HUDEP-2 (cell line): ENCODE results near the gene TAF4B.
"Not testable (repeated sequence)": the region's sequence is repeated elsewhere in the genome, so short reads cannot be mapped to it uniquely, and the experiment has no call there.

ENCODE experiments used
- DNase-seq, 76 experiments: peaks; one replicate each; lab custom pipeline; 2025; ENCODE audit not compliant: unreplicated experiment in 76 of 76; lab: John Stamatoyannopoulos, UW

Gene TAF4B

DNA sequence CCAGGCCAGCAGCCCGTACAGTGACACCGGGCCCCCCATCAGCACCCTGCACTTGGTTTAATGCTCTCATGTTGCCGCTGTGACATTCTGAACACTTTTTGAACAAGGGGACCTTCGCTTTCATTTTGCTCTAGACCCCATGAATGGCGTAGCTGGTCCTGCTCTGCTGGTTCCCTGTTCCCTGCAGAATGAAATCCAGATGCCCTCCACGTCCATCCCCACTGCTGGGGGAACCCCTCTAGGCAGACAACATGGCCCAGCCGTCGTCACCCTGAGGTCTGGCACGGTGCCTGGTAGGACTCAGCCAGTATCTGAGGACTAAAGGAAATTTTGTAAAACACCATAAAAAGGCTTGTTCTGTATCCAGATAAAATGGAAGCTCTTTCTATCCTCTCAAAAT lies 193.5 kb downstream of the TAF4B start:
- DNase-seq: peak in 4 of 76 experiments; percentile 2 to 15 (median 3)

DNA sequence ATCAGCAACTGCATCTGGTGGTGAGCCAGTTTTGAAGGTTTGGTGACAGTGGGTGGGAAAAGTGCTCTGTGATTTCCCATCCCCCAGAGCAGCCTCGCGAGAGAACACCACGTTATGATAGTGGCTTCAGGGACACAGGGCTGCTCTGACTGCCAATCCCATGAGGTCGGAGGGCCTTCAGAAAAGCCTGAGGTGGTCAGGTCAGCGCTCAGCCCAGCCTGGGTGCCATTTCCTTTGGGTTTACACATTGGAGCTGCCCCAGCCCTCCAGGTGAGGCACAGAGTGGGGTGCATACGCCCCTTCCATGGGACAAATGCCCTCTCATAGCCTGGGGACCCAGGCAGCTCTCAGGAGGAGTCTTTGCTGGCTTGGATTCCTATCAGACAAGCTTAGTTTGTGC lies 195.3 kb downstream of the TAF4B start:
- DNase-seq: peak in 1 of 76 experiments; percentile 6

DNA sequence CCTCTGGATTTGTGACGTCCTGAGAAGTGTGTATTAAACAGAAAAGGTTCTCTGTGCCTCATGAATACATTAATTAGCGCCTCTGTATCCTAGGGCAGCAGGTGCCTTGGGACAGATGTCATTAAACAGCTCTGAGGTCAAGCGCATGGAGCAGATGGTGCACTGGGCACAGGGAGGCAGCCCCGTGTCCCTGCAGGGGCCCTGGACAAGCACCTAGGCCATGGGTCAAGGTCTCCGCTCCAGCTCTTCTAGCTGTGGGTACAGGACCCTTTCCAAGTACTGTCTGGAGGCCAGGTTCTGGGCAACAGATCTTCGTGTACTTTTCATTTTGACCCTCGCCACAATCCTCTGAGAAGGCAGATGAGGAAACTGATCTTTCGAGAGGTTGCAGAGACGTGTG lies 195.7 kb downstream of the TAF4B start:
- DNase-seq: no peak

DNA sequence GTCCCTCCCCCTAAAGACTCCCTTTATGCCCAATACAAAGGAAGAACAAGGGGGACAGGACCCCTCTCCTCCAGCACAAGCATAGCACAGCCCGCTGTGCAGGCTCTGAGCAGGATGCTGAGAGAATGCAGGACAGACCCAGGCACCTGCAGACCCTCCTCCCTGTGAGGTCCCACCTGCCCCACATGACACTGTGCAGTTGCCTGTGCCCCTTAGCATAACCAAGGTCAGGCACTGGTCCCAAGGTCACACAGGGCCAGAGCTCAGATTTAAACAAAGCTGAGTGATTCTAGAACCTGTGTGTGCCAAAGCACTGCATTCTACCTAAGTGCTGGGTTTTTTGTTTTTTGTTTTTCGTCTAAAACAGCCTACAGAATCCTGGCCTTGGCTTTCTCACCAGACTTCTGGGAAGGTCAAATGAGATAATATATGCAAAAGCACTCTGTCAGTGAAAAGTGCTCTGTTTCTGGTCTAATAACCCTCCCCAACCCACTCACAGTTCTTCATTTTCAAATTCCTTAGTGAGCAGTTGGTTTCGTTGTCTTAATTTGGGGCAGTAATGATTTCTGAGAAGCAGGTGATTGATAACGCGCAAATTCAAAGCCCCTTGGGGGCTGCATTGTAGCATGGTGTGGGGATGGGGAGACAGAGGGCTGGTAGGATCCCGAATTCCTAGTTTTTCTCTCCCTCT lies 196.4 kb downstream of the TAF4B start:
- DNase-seq: no peak

DNA sequence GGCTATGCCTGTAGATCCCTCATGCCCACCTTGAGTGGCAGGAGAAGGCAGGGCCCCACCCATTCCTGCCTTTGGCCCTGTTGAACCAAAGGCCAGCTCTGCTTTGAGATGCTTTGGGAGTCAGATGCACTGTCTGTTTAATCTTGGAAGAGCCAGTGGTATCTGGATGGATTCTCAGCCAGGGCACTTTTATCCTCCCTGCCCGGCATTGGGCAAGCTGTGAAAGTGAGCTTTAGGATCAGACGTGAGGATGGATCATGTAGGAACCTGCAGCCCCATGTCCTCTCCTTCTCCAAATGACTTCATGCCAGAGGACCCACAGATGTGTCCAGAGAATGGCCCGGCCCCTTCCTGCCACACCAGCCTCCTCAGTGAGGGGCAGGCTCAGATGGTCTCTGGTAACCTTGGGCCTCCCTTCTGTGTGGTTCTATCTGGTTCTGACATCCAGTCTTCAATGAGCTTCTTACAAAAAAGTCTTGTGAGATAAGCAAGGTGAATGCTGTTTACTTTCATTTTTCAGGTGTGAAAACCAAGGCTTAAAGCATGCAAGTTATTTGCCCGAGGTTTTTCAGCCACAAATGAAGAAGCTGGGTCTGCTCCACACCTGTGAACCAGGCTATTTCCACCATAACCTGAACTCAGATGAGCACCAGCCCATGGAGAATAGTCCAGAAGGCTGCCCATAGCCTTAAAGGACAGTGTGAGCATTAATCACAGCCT lies 198.3 kb downstream of the TAF4B start:
- DNase-seq: no peak

DNA sequence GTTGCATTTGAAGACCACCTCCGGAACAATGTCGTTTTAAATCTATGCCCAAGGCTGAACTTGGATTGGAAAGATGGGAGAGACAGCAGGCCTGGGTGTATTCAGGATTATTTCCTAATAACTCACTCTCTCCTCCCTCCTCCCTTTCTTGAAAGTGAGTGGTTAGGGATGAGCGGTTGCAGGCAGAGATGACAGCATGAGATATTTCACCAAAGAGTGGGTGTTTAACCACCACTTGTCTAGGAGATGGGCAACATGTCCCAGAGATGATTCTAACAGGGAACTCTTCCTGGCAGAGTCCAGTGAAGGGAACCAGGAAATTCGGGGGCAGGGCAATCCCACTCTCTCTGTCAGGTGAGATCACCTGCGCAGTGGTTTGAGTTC lies 198.9 kb downstream of the TAF4B start:
- DNase-seq: no peak

DNA sequence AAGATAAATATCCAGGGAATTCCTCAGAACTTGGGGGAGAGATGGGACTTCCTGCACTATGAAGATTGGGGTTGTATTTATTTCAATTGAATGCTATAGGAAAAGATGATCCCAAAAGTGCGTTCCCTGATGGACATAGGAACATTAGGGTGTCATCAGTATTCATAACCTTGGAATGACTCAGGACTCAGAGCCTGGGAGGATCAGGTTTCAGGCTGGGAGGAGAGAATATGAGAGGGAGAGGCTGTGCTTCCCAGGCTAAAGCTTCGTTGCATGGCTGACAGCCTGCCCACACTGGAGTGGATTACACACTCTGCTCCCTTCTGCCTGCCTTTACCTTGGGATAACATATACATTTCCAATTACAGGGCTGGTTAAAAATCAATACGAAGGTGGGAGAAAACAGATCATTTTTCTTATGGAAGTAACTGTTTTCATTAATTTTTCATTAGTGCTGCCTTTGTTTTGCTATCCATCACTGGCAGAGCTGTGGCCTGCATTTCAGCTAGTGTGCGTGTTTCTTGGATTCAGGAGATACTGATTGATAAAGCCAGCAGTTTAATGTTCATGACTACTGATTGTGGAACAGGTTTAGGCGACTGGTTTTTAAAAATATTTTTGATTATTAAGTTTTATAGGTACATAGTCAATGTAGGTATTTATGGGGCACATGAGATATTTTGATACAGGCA lies 203.4 kb downstream of the TAF4B start:
- DNase-seq: no peak

DNA sequence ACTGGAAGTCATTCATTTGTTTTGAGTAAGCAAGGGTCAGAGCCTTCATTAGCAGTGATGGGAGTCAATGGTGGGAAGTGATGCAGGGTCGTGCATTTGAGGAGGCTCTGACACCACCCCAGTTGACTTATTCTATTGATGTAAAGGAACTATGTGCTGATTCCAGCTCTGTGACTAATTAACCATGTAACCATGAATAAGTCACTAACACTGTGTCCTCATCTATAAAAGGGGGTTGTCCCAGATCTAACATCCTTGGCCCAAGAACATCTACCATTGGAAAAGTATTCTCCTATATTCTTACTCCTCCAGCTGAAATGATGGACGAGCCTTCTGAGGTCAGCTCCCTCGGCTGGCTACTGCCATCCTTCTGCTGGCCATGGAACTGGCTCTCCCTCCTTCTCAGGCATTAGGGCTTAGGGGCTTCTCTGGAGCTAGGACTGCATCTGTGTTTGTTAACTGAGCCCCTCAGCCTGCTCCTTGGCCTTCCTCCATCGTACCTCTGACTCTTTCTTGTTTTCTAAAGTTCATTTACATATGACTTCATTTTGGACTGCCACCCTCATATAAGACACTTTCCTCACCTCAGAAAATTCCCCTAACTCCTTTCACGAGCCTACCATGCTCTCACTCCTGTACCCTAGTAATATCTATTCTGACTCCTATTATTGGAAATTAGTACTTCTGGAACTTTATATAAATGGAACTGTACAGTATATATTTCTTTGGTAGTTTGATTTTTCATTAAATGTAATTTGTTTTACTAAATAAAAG lies 206.6 kb downstream of the TAF4B start:
- DNase-seq: no peak

DNA sequence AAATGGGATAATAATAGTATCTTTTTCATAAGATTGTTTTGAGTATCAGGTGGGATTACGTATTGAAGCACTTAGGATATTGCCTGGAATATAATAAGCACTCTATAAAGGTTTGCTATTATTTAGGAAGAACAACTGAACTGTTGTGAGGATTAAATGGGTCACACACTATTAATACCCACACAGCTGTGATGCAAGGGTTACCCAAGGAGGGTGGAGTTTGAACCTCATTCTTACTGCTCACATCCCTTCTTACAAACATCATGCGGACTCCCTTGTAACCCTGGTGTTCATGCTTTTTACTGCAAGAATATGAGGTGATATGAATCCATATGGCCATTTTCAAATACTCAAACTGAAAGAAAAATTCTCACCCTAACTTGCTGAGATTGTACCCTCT lies 208.6 kb downstream of the TAF4B start:
- no peak for DNase-seq

DNA sequence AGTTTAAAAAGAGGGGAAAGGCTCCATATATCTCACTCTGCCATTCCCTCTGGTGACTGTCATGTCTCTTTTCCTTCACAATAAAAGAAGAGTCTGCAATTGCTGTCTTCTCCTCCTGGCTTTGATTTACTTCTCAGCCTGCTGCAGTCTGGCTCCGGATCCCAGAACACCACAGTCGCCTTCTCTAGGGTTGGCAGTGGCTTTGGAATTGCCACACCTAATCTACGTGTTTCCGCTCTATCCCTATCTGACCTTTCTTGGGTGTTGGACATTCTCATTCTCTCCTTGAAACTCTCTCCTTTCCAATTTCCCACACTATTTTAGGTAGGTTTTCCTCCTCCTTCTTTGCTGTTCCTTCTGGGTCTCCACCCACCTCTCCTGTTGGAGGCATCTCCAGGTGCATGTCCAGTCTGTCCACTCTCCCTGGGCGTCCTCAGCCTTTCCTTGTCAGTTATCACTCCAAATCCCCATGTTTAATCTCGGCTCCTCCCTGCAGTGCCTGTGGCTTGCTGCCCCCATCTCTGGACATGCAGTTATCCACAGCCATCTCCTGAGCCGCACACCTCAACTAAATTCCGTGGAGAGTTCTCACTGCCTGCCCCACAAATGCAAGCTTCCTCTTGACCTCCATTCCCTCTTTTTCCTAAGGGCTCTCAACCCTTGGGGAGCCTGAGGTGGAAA lies 209.3 kb downstream of the TAF4B start:
- DNase-seq: no peak

DNA sequence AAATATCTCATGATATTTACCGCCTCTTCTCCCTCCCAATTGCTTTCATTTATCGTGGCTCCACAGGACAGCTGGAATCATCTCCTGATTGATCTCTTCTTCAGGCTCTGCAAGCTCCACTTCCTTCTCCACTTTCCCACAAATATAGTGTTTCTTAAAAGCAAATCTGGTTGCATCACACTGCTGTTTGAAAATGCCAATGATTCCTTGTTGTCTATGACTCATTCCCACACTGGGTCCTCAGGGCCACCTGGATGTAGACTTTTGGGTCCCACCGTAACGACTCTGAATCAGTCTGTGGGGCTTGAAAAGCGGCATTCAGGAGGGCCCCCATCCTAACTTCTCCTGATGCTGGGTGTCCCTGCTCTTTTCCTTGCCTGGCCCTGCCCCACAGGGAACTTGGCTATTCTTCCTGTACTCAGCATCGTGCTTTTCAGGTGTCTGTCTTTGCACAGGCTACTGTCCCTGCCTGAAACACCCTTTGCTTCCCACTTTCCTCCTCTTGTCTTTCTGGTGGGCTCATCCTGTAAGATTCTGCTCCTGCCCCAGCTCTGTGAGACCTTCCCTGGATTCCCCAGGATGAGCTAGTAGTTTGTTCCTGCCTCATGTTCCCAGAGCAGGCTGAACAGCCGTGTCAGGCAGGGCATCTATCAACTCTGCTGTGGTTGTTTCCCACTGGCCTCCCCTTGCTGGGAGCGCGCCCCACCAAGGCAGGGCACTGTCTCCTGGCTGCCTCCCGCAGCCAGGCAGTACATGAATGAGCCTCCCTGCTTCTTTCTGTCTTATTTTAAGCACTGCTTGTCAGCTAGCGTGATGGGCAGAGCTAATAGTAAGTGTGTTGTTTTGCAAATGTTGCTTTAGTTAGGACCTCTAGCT lies 210.2 kb downstream of the TAF4B start:
- DNase-seq: no peak

DNA sequence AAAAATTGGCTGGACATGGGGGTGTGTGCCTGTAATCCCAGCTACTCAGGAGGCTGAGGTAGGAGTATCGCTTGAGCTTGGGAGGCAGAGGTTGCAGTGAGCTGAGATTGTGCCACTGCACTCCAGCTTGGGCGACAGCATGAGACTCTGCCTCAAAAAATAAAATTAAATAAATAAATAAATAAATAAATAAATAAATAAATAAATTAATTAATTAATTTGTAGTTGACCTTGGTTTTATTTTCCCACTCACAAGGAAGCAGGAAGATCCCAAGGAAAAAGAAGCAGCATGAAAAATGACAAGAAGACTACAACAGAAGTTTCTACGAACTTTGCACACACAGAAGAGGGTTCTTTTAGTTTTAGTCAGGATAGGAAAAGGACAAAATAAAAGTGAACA lies 211.4 kb downstream of the TAF4B start:
- DNase-seq: not testable (repeated sequence)

DNA sequence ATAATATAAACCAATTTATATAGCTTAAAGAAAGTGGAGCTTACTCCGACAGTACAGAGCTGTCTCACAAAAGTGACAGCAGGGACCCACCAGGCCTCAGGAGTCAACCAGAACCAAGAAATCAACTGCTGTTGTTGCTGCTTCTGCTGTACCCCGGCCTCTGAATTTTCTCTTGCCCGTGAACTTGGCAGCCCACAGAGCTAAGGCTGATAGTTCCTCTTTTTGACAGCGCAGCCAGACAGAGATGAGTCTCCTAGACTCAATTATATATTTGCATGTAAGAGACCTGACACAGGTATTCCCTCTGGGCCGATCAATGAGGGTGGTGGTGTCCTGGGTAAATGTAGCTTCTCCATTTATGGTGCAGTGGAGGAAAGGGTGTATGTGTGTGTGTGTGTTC lies 212.7 kb downstream of the TAF4B start:
- peak in 1 of 76 experiments; percentile 14 for DNase-seq

DNA sequence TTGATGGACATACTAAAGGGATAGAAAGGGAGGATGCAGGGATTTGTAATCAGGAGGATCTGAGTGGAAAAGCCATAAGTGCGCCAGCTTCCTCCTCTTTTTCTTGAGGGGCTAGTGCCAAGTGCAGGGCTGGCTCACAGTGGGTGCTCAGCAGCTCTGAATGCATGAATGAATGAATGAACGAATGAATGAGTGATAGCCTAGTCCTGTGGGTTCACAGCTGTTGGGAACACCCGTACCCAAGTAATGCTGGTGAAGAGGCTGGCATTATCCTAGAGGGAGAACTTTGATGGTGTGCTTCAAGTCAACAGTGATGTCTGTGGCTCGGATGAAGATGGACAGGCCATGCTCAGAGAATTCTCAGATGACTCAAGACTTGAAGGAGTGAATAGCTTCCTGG lies 213.3 kb downstream of the TAF4B start:
- no peak for DNase-seq

DNA sequence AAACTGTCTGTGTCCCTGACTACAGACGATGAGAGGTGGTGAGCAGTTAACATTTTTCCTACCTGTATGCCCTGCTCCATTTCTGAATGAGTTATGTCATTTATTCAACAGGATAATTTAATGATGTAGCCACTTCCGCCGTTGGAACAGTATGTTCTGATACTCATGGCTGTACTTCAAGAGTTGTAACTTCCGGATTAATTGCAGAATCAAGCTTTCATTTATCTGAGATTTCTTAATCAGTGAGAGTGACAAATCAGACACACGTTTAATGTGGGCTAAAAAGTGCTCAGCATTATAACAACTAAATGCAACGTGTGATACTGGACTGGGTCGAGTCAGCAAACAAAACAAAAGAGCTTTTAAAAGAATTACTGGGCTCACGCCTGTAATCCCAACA lies 214.4 kb downstream of the TAF4B start:
- DNase-seq: no peak
